Left kidney (tissue), 2 donors: Measurements from ENCODE around the gene NUFIP2. TPM values are rescaled to one million over a fixed set of nuclear protein-coding genes. Genes with fewer than 3 reads are reported as not detected.
"Not testable (repeated sequence)": the region's sequence is repeated elsewhere in the genome, so short reads cannot be mapped to it uniquely, and the experiment has no call there.

Experiments used
- DNase-seq: peaks from one replicate; pipeline ENCODE4 v3.0.0-alpha.2; 2013
- polyA plus RNA-seq: library from polyadenylated mRNA; unstranded; fragments of 120-200 nt; gene quantifications from one replicate; pipeline ENCODE4 v1.2.1, GENCODE V29; 2013; ENCODE audit not compliant: insufficient read length

NUFIP2 gene
- polyA plus RNA-seq, 1 donor: 48.7 TPM

- no peak for DNase-seq
Observed at GRCh38 chr17:29238133-29238850, 55.7 kb downstream of the NUFIP2 start.

GRCh38 chr17:29237476-29238132 is 56.3 kb downstream of the NUFIP2 start:
- no peak for DNase-seq

GRCh38 chr17:29235904-29236303 is 58.0 kb downstream of the NUFIP2 start:
- DNase-seq: no peak

DNA sequence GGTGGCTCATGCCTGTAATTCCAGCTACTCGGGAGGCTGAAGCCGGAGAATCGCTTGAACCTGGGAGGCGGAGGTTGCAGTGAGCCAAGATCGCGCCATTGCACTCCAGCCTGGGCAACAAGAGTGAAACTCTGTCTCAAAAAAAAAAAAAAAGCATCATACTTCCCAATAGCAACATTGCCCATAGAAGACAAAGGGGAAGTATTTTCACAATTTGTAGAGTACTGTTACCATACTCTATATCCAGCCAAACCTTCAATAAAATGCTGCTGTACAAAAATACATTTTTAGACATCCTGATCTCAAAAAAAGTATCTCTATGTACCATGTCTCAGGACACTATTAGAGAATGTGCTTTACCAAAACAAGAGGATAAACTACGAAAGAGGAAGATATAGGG is 59.0 kb downstream of the NUFIP2 start:
- not testable (repeated sequence) for DNase-seq

- DNase-seq: no peak
Observed at GRCh38 chr17:29233301-29233700, 60.6 kb downstream of the NUFIP2 start.

GRCh38 chr17:29225396-29225795 is 68.6 kb downstream of the NUFIP2 start:
- no peak for DNase-seq

GRCh38 chr17:29221338-29221737 is 72.6 kb downstream of the NUFIP2 start:
- not testable (repeated sequence) for DNase-seq

DNA sequence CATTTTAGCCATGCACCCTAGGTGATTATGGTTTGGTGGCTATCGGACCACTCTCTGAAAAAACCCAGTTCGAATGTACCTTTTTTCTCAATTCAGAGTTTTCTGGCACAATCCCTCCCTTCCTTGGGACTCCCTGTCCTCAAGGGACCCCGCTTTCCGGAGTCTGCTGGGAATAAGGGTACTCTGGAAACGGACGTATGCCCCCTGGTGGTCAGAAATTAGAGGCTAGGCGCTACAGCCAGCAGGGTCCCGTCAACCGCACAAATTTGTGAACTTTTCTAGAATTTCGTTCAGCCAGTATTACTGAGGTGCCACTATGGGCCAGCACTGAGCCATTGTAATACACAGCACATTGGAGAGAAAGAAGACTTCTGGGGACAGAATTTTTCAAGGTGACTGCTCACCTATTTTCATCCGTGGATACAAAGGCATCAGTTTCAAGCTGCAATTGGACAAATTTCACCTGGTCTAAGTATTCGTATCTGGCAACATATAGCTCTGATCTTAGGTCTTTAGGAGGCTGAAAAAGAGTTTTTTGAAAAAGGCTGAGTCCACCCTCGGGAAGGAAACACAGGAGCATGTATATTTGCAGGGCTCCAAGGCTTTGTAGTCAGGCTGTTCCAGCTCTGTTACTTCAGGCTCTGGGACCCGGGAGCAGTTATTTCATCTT is 74.4 kb downstream of the NUFIP2 start:
- peak; percentile 87 for DNase-seq

DNA sequence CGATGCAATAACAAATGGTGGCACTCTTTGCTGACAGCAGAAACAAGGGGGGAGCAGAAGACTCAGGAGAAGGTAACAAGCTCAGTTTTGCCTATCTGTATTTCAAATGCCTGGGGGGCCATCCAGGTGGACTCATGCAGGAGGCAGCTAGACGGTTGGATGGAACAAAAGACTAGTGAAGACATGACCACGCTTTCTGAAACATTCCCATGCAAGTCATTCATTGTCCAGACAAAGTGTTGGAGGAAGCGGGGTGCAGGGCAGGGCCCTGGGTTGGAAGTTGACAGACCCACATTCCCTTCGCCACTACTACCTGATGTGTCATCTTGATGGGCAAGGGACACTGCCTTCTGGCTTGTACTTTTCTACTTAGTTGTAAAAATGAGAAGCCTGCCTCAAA is 77.1 kb downstream of the NUFIP2 start:
- DNase-seq: no peak

DNA sequence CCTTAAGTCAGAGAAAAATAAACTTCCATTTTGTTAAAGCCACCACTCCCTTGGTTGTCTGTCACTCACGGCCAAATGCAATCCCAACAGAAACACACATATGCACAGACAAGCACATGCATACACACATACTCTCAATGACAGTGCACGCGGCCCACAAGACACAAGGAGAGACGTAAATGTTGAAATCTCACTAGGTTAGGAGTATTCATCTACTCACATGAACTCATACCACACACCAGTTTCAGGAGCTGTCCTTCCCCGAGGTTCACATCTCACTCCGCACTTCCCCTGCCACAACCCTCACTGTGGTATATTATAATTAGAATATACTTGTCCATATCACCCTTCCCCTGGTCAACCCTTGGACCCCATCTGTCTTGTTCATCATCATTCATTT is 77.8 kb downstream of the NUFIP2 start:
- no peak for DNase-seq

GRCh38 chr17:29215717-29216116 is 78.2 kb downstream of the NUFIP2 start:
- DNase-seq: no peak

DNA sequence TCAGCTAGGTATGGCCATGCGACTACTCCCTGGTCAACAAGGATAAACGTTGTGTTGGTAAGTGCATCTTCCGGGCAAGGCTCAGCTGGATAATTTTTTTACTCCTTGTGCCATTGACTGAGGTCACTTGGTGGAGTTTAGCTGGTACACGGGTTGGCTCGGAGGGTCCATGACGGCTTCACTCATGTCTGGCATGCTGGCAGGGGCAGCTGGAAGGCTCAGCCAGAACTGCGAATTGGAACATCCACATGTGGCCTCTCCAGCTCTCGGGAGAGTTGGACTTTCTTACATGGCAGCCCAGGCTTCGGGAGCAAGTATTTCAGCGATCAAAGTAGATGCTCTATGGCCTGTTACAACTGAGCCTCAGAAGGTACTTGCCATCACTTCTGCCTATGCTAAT is 78.8 kb downstream of the NUFIP2 start:
- no peak for DNase-seq

- DNase-seq: no peak
Observed at GRCh38 chr17:29214215-29215146, 79.5 kb downstream of the NUFIP2 start.

DNA sequence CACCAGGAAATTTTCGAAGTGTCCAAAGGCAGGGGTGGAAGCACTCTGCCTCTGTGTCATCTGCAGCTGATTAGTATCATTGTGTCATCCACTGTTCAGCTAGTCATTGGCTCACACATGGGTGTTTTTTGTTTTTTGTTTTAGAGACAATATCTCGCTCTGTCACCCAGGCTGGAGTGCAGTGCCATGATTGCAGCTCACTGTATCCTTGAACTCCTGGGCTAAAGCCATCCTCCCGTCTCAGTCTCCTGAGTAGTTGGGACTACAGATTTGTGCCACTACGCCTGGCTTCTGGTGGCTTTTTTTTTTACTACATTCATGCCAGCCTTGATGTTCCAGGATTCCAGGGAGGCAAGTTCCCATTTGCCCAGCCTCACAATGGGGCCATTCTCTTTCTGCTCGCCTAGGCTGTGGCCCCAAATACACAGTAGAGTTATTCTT is 81.2 kb downstream of the NUFIP2 start:
- DNase-seq: no peak

- no peak for DNase-seq
Observed at GRCh38 chr17:29212094-29212631, 81.8 kb downstream of the NUFIP2 start.

DNA sequence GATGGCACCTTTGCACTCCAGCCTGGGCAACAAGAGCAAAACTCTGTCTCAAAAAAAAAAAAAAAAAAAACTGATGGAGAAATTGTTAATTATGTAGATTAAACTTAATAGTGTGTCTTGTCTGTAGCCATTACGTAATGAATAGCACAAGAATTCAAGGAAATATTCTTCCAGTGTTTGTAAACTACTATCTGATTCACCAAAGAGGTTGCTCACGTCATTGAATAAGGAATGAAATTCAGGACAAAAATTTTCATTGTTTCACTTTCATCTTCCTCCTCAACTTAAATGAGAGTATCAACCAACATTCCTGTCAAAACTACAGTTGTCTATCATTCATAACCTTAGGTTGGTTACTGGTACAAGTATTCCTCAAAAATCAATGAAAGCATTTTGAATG is 83.1 kb downstream of the NUFIP2 start:
- DNase-seq: no peak

DNA sequence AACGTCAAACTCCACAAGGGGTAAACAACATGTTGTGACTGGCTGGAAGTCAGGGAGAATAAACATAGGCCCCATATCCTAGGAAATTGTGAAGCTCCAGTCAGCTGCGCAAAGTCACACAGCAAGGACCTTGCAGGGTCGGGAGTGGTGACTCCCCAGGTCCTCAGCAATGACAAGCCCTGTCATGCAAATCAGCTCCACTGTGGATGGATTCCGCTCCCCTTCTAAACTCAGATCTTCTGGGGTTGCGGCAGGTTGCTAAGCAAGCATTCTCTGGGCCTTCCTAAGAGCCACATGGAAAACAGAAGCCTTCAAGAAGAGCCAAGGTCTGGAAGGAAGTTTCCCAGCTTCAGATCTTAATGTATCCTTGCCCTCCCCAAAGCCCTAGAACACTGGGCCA is 84.9 kb downstream of the NUFIP2 start:
- no peak for DNase-seq

GRCh38 chr17:29207975-29208374 is 86.0 kb downstream of the NUFIP2 start:
- DNase-seq: no peak
